Gastroesophageal sphincter (tissue), 4 donors: ENCODE results near the gene CLEC7A. TPM values are rescaled to one million over a fixed set of nuclear protein-coding genes. Genes with fewer than 3 reads are reported as not detected.

Source experiments
- ATAC-seq: fragments of 150-250 bp; one replicate; pipeline ENCODE4 v1.9.1; 2016; ENCODE audit warnings: mild to moderate bottlenecking, moderate library complexity
- H3K27ac ChIP-seq, 4 donors: fragments of 200-600 bp; sonication (generic) in 3 of 4; 1 replicate in 3 of 4; 2 replicates in 1 of 4; pipeline ENCODE4 v1.5.1; 2016 to 2019
- H3K27me3 ChIP-seq: fragments of 200-600 bp; sonication (generic); one replicate; pipeline ENCODE4 v1.5.1; 2019
- H3K36me3 ChIP-seq, 2 donors: fragments of 200-600 bp; sonication (generic); one replicate each; pipeline ENCODE4 v1.5.1; 2019; ENCODE audit warnings: control low read depth in 1 of 2
- H3K4me1 ChIP-seq, 3 donors: fragments of 200-600 bp; sonication (generic); 1 replicate in 2 of 3; 2 replicates in 1 of 3; pipeline ENCODE4 v1.5.1; 2016 to 2019; ENCODE audit warnings: control low read depth in 2 of 3
- H3K4me3 ChIP-seq, 2 donors: fragments of 200-600 bp; sonication (generic); one replicate each; pipeline ENCODE4 v1.5.1; 2019; ENCODE audit warnings: mild to moderate bottlenecking in 1 of 2, moderate library complexity in 1 of 2
- H3K9me3 ChIP-seq, 3 donors: fragments of 200-600 bp; sonication (generic); one replicate each; pipeline ENCODE4 v1.5.1; 2017 to 2019; ENCODE audit warnings: control low read depth in 2 of 3
- CTCF ChIP-seq, 4 experiments: fragments of 200-600 bp in 2 of 4; fragments of 450-650 bp in 2 of 4; sonication (generic) in 1 of 4; IDR thresholded peaks; one replicate each; pipeline ENCODE4 v1.5.1; 2017 to 2019; ENCODE audit warnings: antibody characterized with exemption in 4 of 4, mild to moderate bottlenecking in 2 of 4, moderate library complexity in 2 of 4
- EP300 ChIP-seq: sonication (generic); formaldehyde crosslinking; IDR thresholded peaks from one replicate; pipeline ENCODE4 v1.6.1; 2017; ENCODE audit warnings: antibody characterized with exemption, mild to moderate bottlenecking
- POLR2A ChIP-seq, 2 donors: fragments of 450-650 bp; IDR thresholded peaks; one replicate each; pipeline ENCODE4 v1.6.1; 2017; ENCODE audit warnings: antibody characterized with exemption in 2 of 2, mild to moderate bottlenecking in 2 of 2, moderate library complexity in 1 of 2
- POLR2AphosphoS5 ChIP-seq: sonication (generic); formaldehyde crosslinking; IDR thresholded peaks from one replicate; pipeline ENCODE4 v1.6.1; 2017; ENCODE audit warnings: antibody characterized with exemption
- WGBS, 2 donors: methylation state at CpG; one replicate each; pipeline ENCODE4 v1.1.5; 2018; ENCODE audit warnings: low coverage in 1 of 2; 5-methylcytosine and 5-hydroxymethylcytosine counted together
- total RNA-seq, 4 donors: library from RNA; depleted of rRNA; stranded (reverse); fragments of >200 nt; gene quantifications; one replicate each; pipeline ENCODE4 v1.1.0, GENCODE V29; 2016

CLEC7A gene
- total RNA-seq, 4 donors from 2014 or later: 1.9 to 9.0 (median 5.1) TPM

DNA sequence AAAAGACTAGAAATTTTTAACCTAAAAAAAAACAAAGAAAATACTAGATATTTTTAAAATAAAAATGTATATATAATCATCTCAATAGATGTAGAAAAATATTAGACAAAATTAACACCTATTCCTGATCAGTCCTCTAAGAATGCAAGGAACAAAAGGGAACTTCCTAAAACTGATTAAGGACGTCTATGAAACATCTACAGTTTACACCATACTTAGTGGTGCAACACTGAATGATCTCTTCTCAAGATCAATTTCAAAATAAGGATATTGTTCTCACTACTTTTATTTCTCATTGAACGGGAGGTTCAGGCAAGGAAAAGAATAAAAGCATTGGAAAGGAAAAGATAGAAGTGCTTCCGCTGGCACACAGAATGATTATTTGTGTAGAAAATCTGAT is 26.0 kb upstream of the CLEC7A start:
- no peak overlapping the region for H3K27ac ChIP-seq
- TF ChIP-seq CTCF (IDR thresholded peaks at IDR 0.05) (no peak), POLR2A (IDR thresholded peaks at IDR 0.05) (no peak), EP300 (no peak), POLR2AphosphoS5 (no peak)
- no peaks in the 10 kb centered on the region for H3K9me3 ChIP-seq
- H3K27me3 ChIP-seq: no peaks in the 10 kb centered on the region
- 68 to 78% methylated on average over 3 of the region's 3 CpGs for WGBS, 2 donors
- peaks cover 0 to 21% (median 4%) of the 10 kb centered on the region in 3 donors for H3K4me1 ChIP-seq
- H3K36me3 ChIP-seq: no peaks in the 10 kb centered on the region
- no peak overlapping the region for H3K4me3 ChIP-seq
- ATAC-seq: no peak

- Histone ChIP-seq H3K27ac (peak overlapping the region in 2 of 4 donors; percentile 79 to 83), H3K27me3 (no peaks in the 10 kb centered on the region), H3K36me3 (no peaks in the 10 kb centered on the region), H3K4me3 (peak overlapping the region; percentile 29 to 60), H3K9me3 (no peaks in the 10 kb centered on the region), H3K4me1 (peaks cover 0 to 15% (median 4%) of the 10 kb centered on the region in 3 donors)
- TF ChIP-seq POLR2A (IDR thresholded peaks at IDR 0.05) (no peak), CTCF (IDR thresholded peaks at IDR 0.05) (no peak), EP300 (no peak), POLR2AphosphoS5 (no peak)
- ATAC-seq: peak; percentile 17
- WGBS, 2 donors: 69% methylated on average over 4 to 6 of the region's 6 CpGs
Measured at GRCh38 chr12:10154145-10154496, 24.1 kb upstream of the CLEC7A start.

DNA sequence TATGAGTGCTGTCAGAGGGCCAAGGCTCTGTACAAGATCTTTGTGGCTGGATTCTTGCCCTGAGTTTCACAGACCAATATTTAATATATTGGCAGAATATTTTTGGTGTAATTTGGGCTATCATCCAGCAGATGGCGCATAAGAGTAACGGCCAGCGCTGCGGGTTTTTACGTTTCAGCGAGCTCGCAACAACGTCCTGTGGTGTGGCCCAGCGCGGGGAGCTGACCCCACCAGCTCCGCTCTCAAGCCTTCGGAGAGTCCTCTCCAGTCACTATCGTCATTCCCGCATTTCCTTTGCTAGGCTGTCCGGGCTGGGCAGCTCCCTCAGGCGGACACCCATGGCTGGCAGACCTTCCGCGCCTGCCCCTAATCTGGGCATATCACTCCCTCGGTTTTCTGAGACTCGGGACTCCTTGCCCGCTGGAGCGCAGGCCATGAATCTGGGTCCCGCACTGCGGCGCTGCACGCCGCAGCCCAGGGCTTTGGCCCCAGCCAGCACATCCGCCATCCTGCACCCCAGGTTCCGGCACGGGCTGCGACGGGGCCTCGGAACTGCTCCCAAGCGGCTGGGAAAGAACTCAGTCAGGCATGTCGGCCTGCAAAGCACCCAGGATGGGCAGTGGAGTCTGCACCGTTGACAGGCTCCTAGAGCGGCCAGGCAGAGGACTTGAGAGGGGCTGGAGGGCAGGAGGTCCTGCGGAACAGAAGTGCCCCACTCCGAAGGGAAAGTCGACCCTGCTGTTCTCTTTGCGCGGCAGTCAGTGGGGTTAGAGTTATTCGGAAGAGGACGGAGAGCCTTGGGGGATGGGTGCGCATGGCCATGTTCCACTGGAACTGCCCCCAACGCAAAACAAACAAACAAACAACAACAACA is 23.5 kb upstream of the CLEC7A start:
- no peaks in the 10 kb centered on the region for H3K36me3 ChIP-seq
- peaks cover 0 to 15% (median 4%) of the 10 kb centered on the region in 3 donors for H3K4me1 ChIP-seq
- no peaks in the 10 kb centered on the region for H3K27me3 ChIP-seq
- ATAC-seq: peak; percentile 91
- peak overlapping the region; percentile 29 to 60 for H3K4me3 ChIP-seq
- H3K9me3 ChIP-seq: no peaks in the 10 kb centered on the region
- peak overlapping the region in 3 of 4 donors; percentile 76 to 83 (median 79) for H3K27ac ChIP-seq
- 0% methylated on average over 1 of the region's 46 CpGs; no CpG with 5 or more reads in 1 of the 2 donors for WGBS, 2 donors
- TF ChIP-seq POLR2A (IDR thresholded peaks at IDR 0.05) (peak in 1 of 2 donors; percentile 23), EP300 (no peak), POLR2AphosphoS5 (peak; percentile 35), CTCF (IDR thresholded peaks at IDR 0.05) (peak; percentile 70 to 88 (median 84))

DNA sequence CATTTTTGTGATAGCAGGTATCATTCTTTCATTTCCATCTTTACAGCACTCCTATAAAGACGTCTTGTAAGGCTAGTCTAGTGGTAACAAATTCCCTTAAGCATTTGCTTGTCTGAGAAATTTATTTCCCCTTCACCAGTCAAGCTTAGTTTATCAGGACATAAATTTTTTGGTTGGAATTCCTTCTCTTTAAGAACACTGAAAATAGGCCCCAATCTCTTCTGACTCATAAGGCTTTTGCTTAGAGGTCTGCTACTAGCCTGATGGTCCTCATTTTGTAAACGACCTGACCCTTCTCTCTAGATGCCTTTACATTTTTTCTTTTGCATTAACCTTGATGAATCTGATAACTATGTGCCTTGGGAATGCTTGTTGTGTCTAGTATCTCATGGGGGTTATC is 21.6 kb upstream of the CLEC7A start:
- Histone ChIP-seq H3K4me3 (no peak overlapping the region), H3K27me3 (no peaks in the 10 kb centered on the region), H3K9me3 (no peaks in the 10 kb centered on the region), H3K27ac (no peak overlapping the region), H3K36me3 (no peaks in the 10 kb centered on the region), H3K4me1 (peaks cover 0 to 15% (median 4%) of the 10 kb centered on the region in 3 donors)
- 64 to 67% methylated on average over 2 of the region's 2 CpGs for WGBS, 2 donors
- no peak for ATAC-seq
- no peak for TF ChIP-seq EP300

GRCh38 chr12:10147714-10148403 is 17.9 kb upstream of the CLEC7A start:
- peaks cover 0 to 3% (median under 1%) of the 10 kb centered on the region in 3 donors for H3K4me1 ChIP-seq
- no peaks in the 10 kb centered on the region for H3K36me3 ChIP-seq
- H3K27ac ChIP-seq: no peak overlapping the region
- no peak overlapping the region for H3K4me3 ChIP-seq
- no peaks in the 10 kb centered on the region for H3K27me3 ChIP-seq
- no peaks in the 10 kb centered on the region for H3K9me3 ChIP-seq
- 85 to 88% methylated on average over 5 of the region's 5 CpGs for whole genome bisulfite sequencing, 2 donors
- TF ChIP-seq POLR2A (IDR thresholded peaks at IDR 0.05) (no peak), EP300 (no peak), POLR2AphosphoS5 (no peak), CTCF (IDR thresholded peaks at IDR 0.05) (no peak)
- ATAC-seq: no peak
